ENCODE results near the gene HSF5.

GRCh38 chr17:58399974-58400373 is 88.2 kb downstream of the HSF5 start:
- TF ChIP-seq CTCF (IDR thresholded peaks at IDR 0.05) (no peak), EP300 (IDR thresholded peaks at IDR 0.05) (no peak), POLR2A (IDR thresholded peaks at IDR 0.05) (no peak)

Data from suprapubic skin (tissue), 3 donors.